Activated T-cell treated with anti-CD3 and anti-CD28 coated beads, Interleukin-2, amount 50 U/mL, for 4 hours (primary cell): ENCODE results near the gene ARHGAP5. TPM values are rescaled to one million over a fixed set of nuclear protein-coding genes. Genes with fewer than 3 reads are reported as not detected.

Experiments used
- ATAC-seq, 2 donors: fragments of 200-7000 bp; cut with Tn5 transposase; one replicate each; pipeline ENCODE4 v1.10.0; 2021
- DNase-seq: peaks from one replicate; pipeline ENCODE4 v3.0.0-alpha.2; 2020
- H3K27me3 Mint-ChIP-seq: one replicate; pipeline ENCODE4 v1.8.0; 2021; ENCODE audit warnings: low read depth, mixed read lengths
- H3K36me3 Mint-ChIP-seq: one replicate; pipeline ENCODE4 v1.8.0; 2022; ENCODE audit warnings: mixed read lengths; ENCODE audit not compliant: insufficient read depth
- H3K4me1 Mint-ChIP-seq: one replicate; pipeline ENCODE4 v1.8.0; 2021; ENCODE audit warnings: low read depth, mixed read lengths
- H3K4me3 Mint-ChIP-seq: one replicate; pipeline ENCODE4 v1.8.0; 2021; ENCODE audit warnings: mild to moderate bottlenecking, moderate library complexity, mixed read lengths
- H3K9me3 Mint-ChIP-seq: one replicate; pipeline ENCODE4 v1.8.0; 2021; ENCODE audit warnings: mixed read lengths
- total RNA-seq, 3 donors: library from RNA; stranded (reverse); gene quantifications; one replicate each; pipeline ENCODE4 v1.2.1, GENCODE V29; 2021

ARHGAP5 gene
- total RNA-seq, 3 donors from 2014 or later = 35.1 to 37.8 (median 36.4) TPM

DNA sequence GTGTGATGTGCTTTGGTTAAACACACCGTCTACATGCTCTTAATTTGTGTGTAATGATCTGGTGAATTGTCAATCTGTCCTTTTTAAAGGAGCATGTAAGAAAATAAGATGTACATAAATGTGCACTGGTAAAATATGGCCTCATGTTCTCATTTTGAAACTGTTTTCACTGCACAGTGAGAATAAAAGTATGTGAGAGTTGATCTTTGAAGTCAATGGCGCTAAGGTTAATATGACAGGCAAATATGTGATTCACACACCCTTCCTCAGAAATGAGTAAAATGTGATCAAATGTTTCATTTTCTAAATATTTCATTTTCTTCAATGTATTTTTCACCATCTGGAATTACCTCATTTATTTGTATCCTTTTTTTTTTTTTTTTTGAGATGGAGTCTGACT lies 116.4 kb downstream of the ARHGAP5 start:
- H3K4me3 Mint-ChIP-seq = no peak overlapping the region

DNA sequence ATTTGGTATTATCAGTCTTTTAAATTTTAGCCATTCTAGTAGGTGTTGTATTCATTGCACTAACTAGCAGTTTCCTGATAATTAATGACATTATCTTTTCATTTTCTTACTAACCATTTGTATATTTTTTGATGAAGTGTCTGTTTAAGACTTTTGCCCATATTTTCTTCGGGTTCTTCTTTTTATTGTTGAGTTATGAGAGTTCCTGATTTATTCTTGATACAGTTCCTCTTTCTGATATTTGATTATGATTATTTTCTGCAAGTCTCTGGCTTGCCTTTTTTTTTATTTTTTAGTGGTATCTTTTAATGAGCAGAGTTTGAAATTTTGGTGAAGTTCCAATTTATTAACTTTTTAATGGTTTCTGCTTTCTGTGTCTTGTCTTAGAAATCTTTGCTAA lies 118.5 kb downstream of the ARHGAP5 start:
- DNase-seq (no peak), ATAC-seq (no peak)
- Mint-ChIP-seq H3K9me3 (no peaks in the 10 kb centered on the region), H3K4me3 (no peak overlapping the region), H3K27me3 (peaks cover 9% of the 10 kb centered on the region), H3K36me3 (no peaks in the 10 kb centered on the region), H3K4me1 (peaks cover 2% of the 10 kb centered on the region)

More for the DNA sequence above, 116.4 kb downstream of the ARHGAP5 start:
- ATAC-seq = peak; percentile 77 to 88
- Mint-ChIP-seq H3K36me3 (no peaks in the 10 kb centered on the region), H3K9me3 (no peaks in the 10 kb centered on the region), H3K4me1 (no peaks in the 10 kb centered on the region), H3K27me3 (peaks cover 9% of the 10 kb centered on the region)
- no peak for DNase-seq

DNA sequence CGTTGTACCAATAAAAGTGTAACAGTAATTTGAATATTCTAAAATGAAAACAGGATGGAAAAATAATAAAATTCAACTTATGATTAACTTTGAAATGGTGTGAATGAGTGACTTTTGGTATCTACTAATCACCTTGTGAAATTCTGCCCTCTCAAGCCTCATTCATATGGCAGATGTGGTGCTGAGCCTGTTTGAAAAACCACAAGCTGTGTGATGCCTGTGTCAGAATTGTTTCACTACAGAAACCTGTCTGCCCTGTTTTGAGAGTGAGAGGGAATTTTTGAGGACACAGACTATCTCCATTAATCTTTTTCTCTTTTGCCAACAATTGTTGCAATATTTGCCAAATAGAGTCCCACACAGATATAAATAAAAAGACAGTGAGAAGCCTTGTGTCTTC lies 120.8 kb downstream of the ARHGAP5 start:
- peaks cover 20% of the 10 kb centered on the region for H3K4me1 Mint-ChIP-seq
- DNase-seq (no peak), ATAC-seq (no peak)
- H3K9me3 Mint-ChIP-seq = no peaks in the 10 kb centered on the region
- H3K4me3 Mint-ChIP-seq = no peak overlapping the region
- peaks cover 5% of the 10 kb centered on the region for H3K27me3 Mint-ChIP-seq
- H3K36me3 Mint-ChIP-seq = no peaks in the 10 kb centered on the region

DNA sequence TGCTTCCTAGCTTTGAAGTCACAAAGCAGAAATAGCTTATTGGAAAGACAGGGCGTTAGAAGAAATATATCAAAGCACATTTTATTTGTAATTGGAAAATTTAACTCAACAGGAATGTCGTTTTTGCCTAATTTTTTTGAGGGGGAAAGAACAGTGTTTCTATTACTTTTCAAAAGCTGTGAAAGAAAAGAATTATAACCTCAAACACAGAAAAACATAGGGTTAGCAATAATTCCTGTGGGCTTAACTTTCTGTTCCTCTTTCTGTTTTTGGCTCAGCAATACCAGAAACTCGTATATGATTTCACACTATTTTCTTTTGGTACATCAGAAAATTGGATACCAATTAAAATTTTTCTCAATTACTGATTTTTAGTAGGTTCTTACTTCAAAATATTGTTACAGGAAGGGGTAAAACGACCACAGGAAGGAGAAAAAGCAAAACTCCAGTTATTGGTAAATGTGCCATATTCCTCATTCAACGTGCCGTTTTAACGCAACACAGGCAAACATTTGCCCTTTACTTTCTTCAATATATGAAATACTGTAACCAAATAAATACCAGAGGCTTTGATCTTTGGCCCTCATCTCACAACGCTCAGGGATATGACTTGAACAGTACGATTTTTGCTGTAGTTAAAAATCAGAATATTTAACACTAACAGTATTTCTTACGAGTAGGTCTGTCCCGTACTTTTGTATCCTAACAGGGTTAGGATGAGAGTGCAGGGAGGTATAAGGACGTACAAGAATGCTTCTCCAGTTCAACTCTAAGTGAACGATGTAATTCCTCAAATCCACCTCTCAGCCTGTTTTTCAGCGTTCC lies 123.5 kb downstream of the ARHGAP5 start:
- ATAC-seq (no peak), DNase-seq (no peak)
- Mint-ChIP-seq H3K9me3 (no peaks in the 10 kb centered on the region), H3K36me3 (no peaks in the 10 kb centered on the region), H3K4me3 (peak overlapping the region; percentile 87), H3K4me1 (peaks cover 29% of the 10 kb centered on the region), H3K27me3 (peaks cover 1% of the 10 kb centered on the region)

DNA sequence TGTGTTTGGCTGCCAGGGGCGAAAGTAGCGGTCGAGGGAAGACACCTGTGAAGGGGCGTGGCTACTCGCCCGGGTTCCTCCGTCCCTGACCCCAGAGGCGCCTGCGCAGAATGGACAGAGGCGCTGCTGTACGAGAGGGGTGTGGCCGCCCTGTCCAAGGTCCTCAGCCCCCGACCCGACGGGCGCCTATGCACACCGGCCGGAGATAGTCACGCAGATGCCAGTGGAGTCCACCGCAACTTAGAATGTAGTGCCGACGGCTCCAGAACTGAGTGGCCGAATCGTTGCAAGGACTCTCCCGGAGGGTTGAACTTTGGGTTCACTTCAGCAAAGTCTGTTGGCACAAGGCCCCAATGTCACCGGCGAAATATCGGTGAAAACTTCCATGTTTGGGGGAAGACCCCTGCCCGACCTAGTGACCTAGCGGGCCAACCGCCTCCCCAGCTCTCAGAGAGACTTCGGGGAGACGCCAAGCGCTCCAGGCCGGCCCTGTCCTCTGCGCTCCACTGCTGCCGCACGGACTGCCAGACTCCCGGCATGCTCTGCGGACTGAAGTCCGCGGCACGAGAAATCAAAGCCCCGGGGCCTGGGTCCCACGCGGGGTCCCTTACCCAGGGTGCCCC lies 124.2 kb downstream of the ARHGAP5 start:
- ATAC-seq (peak; percentile 44 to 54), DNase-seq (peak; percentile 65)
- no peaks in the 10 kb centered on the region for H3K36me3 Mint-ChIP-seq
- peaks cover 33% of the 10 kb centered on the region for H3K4me1 Mint-ChIP-seq
- H3K4me3 Mint-ChIP-seq = peak overlapping the region; percentile 87
- no peaks in the 10 kb centered on the region for H3K9me3 Mint-ChIP-seq
- no peaks in the 10 kb centered on the region for H3K27me3 Mint-ChIP-seq

DNA sequence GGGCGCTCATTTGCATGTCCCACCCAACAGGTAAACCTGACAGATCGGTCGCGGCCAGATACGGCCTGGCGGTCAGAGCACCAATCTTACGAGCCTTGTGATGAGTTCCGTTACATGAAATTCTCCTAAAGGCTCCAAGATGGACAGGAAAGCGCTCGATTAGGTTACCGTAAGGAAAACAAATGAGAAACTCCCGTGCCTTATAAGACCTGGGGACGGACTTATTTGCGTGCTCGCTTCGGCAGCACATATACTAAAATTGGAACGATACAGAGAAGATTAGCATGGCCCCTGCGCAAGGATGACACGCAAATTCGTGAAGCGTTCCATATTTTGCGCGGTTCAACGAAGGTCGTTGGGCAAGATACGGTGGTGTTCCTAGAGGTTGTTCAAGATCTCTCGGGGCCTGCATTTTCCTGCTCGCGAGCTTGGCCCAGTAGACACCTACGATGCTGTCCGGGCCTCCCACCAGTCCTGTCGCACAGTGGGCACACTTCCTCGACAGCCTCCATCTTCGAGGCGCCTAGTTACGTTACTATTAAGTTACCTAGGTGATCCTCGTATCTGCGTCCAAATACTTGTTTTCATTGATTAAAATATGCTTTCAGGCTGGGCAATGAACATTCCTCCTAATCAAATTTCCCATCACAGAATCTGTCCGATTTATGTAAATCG lies 124.8 kb downstream of the ARHGAP5 start, which contains the start of gene RNU6-7:
TSS of gene RNU6-7 (plus strand) at position 230 of the 675 bp plus-strand sequence.
- peak; percentile 13 for DNase-seq
- ATAC-seq = peak in 1 of 2 donors; percentile 2
- H3K9me3 Mint-ChIP-seq = no peaks in the 10 kb centered on the region

DNA sequence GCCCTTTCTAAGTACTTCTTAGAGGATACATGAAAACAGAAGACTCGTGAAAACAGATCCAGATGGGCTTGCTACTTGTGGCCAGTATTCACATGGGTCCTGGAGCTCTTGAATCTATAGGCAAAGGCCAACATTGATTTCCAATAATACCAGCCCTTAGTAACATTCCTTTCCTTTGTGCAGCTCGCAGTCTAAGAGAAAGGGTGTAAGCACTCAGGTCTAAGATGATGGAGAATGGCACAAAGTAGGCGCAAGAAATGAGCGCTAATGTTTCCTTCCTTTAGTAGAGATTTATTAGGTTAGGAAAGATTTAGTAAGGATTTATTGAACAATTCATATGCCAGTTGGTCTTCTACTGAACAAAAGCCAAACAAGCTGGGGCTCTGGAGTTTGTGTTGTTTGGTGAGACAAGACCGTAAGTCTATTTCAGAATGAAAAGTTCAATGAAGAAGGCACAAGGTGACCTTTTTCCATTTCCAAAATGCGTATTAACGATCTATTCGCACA lies 125.4 kb downstream of the ARHGAP5 start:
- Mint-ChIP-seq H3K9me3 (no peaks in the 10 kb centered on the region), H3K4me3 (peak overlapping the region; percentile 87), H3K4me1 (peaks cover 35% of the 10 kb centered on the region), H3K36me3 (no peaks in the 10 kb centered on the region), H3K27me3 (no peaks in the 10 kb centered on the region)
- no peak for DNase-seq
- ATAC-seq = no peak

More for the DNA sequence above, 124.8 kb downstream of the ARHGAP5 start, which contains the start of gene RNU6-7:
- Mint-ChIP-seq H3K36me3 (no peaks in the 10 kb centered on the region), H3K27me3 (no peaks in the 10 kb centered on the region), H3K4me3 (peak within 1 kb of the TSS; percentile 87), H3K4me1 (peaks cover 35% of the 10 kb centered on the region)

DNA sequence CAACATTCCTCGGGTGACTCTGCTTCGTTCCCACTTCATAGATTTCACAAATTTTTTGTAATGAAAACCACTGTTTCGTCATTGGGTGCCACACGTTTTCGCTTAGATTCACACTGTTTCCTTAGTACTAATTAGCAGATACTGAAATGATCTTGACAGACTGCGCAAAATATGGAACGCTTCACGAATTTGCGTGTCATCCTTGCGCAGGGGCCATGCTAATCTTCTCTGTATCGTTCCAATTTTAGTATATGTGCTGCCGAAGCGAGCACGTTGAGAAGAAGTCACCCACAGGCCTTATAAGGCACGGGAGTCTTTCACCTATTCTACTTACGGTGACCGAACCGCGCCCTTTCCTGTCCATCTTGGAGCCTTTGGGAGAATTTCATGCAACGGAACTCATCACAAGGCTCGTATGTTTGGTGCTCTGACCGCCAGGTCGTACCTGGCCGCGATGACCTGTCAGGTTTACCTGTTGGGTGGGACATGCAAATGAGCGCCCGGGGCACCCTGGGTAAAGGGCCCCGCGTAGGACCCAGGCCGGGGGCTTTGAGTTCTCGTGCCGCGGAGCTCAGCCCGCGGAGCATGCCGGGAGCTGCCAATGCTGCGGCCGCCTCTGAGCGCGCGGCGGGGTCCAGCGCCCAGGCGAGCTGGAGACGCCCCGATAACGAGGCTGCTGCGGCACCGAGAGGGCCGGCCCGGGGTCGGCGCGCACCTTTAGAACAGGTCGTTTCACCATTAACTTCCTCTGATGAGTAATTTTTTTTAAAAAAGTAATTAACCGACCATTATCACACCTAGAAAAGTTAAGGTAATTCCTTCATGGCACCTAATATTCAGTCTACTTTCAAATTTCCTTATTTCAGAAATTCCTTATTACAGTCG lies 126.1 kb downstream of the ARHGAP5 start, which contains the start of gene RNU6-8:
TSS of gene RNU6-8 (minus strand) at position 272 of the 885 bp plus-strand sequence.
- Mint-ChIP-seq H3K9me3 (no peaks in the 10 kb centered on the region), H3K27me3 (no peaks in the 10 kb centered on the region), H3K4me3 (peak within 1 kb of the TSS; percentile 87), H3K4me1 (peaks cover 35% of the 10 kb centered on the region), H3K36me3 (no peaks in the 10 kb centered on the region)
- DNase-seq = peak; percentile 82
- ATAC-seq = peak; percentile 87

DNA sequence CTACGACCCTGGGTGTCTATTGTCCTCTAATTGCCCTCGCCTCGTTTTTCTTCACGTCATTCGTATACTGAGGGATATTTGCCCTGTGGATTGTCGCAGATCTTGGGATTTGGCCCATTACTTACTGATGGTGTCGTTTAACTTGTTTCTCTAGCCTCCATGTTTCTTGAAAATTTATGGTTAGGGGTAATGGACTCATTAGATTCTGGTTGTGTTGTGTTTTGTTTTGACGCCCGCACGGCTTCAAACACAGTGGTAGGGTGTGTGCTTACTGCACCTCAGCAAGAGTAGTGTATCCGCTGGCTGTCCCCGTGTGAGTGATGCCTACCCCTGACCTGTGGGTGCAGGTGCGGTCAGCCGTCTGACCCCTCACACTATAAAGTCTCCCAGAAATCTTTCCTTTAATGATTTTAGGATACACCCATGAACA lies 126.8 kb downstream of the ARHGAP5 start:
- Mint-ChIP-seq H3K4me3 (peak overlapping the region; percentile 87), H3K4me1 (peaks cover 35% of the 10 kb centered on the region), H3K9me3 (no peaks in the 10 kb centered on the region), H3K27me3 (peaks cover 2% of the 10 kb centered on the region), H3K36me3 (no peaks in the 10 kb centered on the region)
- ATAC-seq = no peak
- peak; percentile 7 for DNase-seq

DNA sequence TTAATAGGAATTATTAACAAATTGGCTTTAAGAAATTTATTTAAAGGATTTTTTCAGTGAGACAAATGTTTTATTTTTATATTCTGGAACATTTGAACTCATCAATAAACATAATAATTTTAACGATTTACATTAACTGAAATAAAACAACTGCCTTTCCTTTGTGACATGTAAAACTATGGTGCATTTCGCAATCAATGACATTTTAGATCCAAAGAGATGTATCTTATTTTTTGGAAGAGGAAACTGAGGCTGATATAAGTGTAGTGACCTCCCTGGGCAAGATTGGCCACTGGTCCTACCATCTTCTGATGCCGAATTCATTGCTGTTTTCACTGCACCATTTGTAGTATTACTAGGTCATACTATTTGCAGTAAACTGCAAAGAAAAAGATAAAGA lies 128.4 kb downstream of the ARHGAP5 start:
- H3K9me3 Mint-ChIP-seq = no peaks in the 10 kb centered on the region
- DNase-seq (no peak), ATAC-seq (no peak)
- H3K4me3 Mint-ChIP-seq = no peak overlapping the region
- peaks cover 34% of the 10 kb centered on the region for H3K4me1 Mint-ChIP-seq
- no peaks in the 10 kb centered on the region for H3K36me3 Mint-ChIP-seq
- H3K27me3 Mint-ChIP-seq = peaks cover 2% of the 10 kb centered on the region

DNA sequence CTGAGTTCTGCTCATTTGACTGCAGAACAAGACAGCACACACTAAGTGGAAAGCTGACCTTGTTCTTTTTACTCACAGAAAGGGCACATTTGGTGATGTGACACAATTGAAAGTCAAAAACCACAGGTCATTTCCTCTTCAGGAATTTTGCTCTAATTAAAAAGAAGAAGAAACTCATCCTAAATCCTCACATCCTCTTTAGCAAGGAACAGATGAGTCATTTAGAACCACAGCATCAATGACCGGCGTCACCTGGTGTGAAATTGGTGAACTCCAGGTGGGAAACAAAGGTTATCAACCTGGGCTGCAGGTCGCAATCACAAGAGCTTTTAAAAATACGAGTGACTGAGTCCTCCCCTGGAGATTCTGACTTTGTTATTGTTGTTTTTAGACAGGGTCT lies 128.9 kb downstream of the ARHGAP5 start:
- Mint-ChIP-seq H3K4me1 (peaks cover 31% of the 10 kb centered on the region), H3K27me3 (peaks cover 2% of the 10 kb centered on the region), H3K36me3 (no peaks in the 10 kb centered on the region), H3K9me3 (no peaks in the 10 kb centered on the region), H3K4me3 (no peak overlapping the region)
- no peak for DNase-seq
- ATAC-seq = no peak

DNA sequence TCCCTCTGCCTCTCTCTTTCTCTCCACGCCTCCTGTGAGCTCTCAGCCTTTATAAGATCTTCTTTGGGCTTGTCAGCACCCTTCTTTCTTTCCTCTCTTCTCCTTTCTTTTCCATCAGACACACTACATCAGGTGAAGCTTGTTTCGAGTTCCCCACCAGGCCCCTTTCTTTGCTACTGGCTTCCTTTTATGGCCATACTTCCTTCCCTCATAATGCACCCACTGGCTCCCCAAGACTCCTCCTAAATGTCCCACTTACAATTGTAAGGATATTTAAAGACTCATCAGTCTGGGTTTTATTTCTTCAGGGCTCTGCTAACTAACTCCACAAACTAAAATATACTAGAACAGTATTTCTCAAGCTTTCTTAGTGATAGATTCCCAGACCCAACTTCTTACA lies 129.4 kb downstream of the ARHGAP5 start:
- H3K4me3 Mint-ChIP-seq = no peak overlapping the region
- ATAC-seq (no peak), DNase-seq (no peak)
- H3K27me3 Mint-ChIP-seq = peaks cover 2% of the 10 kb centered on the region
- H3K36me3 Mint-ChIP-seq = no peaks in the 10 kb centered on the region
- no peaks in the 10 kb centered on the region for H3K9me3 Mint-ChIP-seq
- H3K4me1 Mint-ChIP-seq = peaks cover 29% of the 10 kb centered on the region

DNA sequence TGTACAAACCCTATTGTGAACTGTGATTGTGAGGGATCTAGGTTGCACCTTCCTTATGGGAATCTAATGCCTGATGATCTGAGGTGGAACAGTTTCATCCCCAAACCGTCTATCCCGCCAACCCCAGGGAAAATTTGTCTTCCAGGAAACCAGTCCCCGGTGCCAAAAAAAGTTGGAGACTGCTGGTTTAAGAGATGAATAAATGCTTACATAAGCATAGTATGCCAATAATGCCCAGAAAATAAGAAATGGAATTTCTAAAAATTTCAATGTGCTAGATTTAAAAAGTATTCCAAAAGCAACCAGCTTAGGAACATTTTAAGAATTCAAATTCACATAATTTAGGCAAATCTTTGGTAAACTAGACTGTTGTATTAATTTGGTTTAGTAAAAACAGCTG lies 131.4 kb downstream of the ARHGAP5 start:
- no peak for ATAC-seq
- H3K27me3 Mint-ChIP-seq = peaks cover 2% of the 10 kb centered on the region
- H3K36me3 Mint-ChIP-seq = no peaks in the 10 kb centered on the region
- H3K4me3 Mint-ChIP-seq = no peak overlapping the region
- H3K9me3 Mint-ChIP-seq = no peaks in the 10 kb centered on the region
- H3K4me1 Mint-ChIP-seq = peaks cover 15% of the 10 kb centered on the region
- no peak for DNase-seq
